ENCODE data around the gene PLAAT4. TPM values are rescaled to one million over a fixed set of nuclear protein-coding genes. Genes with fewer than 3 reads are reported as not detected.

The PLAAT4 gene
- total RNA-seq, 2 donors from 2014 or later: 0.58 TPM; not detected in 1

GRCh38 chr11:63569570-63569969 lies 33.0 kb downstream of the PLAAT4 start:
- no peak overlapping the region for H3K27ac Mint-ChIP-seq
- TF ChIP-seq, protein P1, sequence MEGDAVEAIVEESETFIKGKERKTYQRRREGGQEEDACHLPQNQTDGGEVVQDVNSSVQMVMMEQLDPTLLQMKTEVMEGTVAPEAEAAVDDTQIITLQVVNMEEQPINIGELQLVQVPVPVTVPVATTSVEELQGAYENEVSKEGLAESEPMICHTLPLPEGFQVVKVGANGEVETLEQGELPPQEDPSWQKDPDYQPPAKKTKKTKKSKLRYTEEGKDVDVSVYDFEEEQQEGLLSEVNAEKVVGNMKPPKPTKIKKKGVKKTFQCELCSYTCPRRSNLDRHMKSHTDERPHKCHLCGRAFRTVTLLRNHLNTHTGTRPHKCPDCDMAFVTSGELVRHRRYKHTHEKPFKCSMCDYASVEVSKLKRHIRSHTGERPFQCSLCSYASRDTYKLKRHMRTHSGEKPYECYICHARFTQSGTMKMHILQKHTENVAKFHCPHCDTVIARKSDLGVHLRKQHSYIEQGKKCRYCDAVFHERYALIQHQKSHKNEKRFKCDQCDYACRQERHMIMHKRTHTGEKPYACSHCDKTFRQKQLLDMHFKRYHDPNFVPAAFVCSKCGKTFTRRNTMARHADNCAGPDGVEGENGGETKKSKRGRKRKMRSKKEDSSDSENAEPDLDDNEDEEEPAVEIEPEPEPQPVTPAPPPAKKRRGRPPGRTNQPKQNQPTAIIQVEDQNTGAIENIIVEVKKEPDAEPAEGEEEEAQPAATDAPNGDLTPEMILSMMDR (conservative IDR thresholded peaks at IDR 0.05): no peak

GRCh38 chr11:63572026-63572688 lies 35.5 kb downstream of the PLAAT4 start:
- no peak for DNase-seq
- no peaks in the 10 kb centered on the region for H3K27me3 Mint-ChIP-seq (ENCODE audit: insufficient read depth)
- TF ChIP-seq, protein P1 (conservative IDR thresholded peaks at IDR 0.05): no peak
- peaks cover 15% of the 10 kb centered on the region for H3K36me3 Mint-ChIP-seq (ENCODE audit: low read depth)
- no peaks in the 10 kb centered on the region for H3K9me3 ChIP-seq (ENCODE audit: control insufficient read depth, low read length)
- H3K4me1 Mint-ChIP-seq: peaks cover 5% of the 10 kb centered on the region
- no peak overlapping the region for H3K27ac Mint-ChIP-seq
- no peak overlapping the region for H3K27ac ChIP-seq (ENCODE audit: low read depth, low read length)
- no peaks in the 10 kb centered on the region for H3K27me3 ChIP-seq (ENCODE audit: control insufficient read depth, insufficient read depth, low read length, poor library complexity, severe bottlenecking)
- H3K4me3 ChIP-seq (ENCODE audit: low read length): no peak overlapping the region
- H3K36me3 ChIP-seq (ENCODE audit: control insufficient read depth, insufficient read depth, low read length): peaks cover 4% of the 10 kb centered on the region
- WGBS, 2 experiments (ENCODE audit: insufficient coverage in 1 of 2, insufficient read length in 1 of 2): 72 to 79% methylated on average over 3 of the region's 3 CpGs
- H3K4me3 Mint-ChIP-seq: no peak overlapping the region
- H3K4me1 ChIP-seq (ENCODE audit: control insufficient read depth, insufficient read depth, low read length): no peaks in the 10 kb centered on the region
- no peak overlapping the region for H3K9ac ChIP-seq (ENCODE audit: extremely low read depth, low read length, poor library complexity, severe bottlenecking)
- H3K9me3 Mint-ChIP-seq: no peaks in the 10 kb centered on the region

More at GRCh38 chr11:63569570-63569969, 33.0 kb downstream of the PLAAT4 start:
- no peaks in the 10 kb centered on the region for H3K4me1 ChIP-seq (ENCODE audit: control insufficient read depth, insufficient read depth, low read length)
- no peak overlapping the region for H3K4me3 Mint-ChIP-seq
- no peaks in the 10 kb centered on the region for H3K9me3 ChIP-seq (ENCODE audit: control insufficient read depth, low read length)
- peaks cover 4% of the 10 kb centered on the region for H3K36me3 ChIP-seq (ENCODE audit: control insufficient read depth, insufficient read depth, low read length)
- 80 to 97% methylated on average over 1 to 3 of the region's 3 CpGs for WGBS, 2 experiments (ENCODE audit: insufficient coverage in 1 of 2, insufficient read length in 1 of 2)
- H3K4me3 ChIP-seq (ENCODE audit: low read length): no peak overlapping the region
- H3K9ac ChIP-seq (ENCODE audit: extremely low read depth, low read length, poor library complexity, severe bottlenecking): no peak overlapping the region
- no peak overlapping the region for H3K27ac ChIP-seq (ENCODE audit: low read depth, low read length)
- DNase-seq: no peak
- peaks cover 7% of the 10 kb centered on the region for H3K36me3 Mint-ChIP-seq (ENCODE audit: low read depth)
- H3K27me3 ChIP-seq (ENCODE audit: control insufficient read depth, insufficient read depth, low read length, poor library complexity, severe bottlenecking): no peaks in the 10 kb centered on the region
- no peaks in the 10 kb centered on the region for H3K27me3 Mint-ChIP-seq (ENCODE audit: insufficient read depth)
- H3K4me1 Mint-ChIP-seq: peaks cover 10% of the 10 kb centered on the region
- no peaks in the 10 kb centered on the region for H3K9me3 Mint-ChIP-seq

DNA sequence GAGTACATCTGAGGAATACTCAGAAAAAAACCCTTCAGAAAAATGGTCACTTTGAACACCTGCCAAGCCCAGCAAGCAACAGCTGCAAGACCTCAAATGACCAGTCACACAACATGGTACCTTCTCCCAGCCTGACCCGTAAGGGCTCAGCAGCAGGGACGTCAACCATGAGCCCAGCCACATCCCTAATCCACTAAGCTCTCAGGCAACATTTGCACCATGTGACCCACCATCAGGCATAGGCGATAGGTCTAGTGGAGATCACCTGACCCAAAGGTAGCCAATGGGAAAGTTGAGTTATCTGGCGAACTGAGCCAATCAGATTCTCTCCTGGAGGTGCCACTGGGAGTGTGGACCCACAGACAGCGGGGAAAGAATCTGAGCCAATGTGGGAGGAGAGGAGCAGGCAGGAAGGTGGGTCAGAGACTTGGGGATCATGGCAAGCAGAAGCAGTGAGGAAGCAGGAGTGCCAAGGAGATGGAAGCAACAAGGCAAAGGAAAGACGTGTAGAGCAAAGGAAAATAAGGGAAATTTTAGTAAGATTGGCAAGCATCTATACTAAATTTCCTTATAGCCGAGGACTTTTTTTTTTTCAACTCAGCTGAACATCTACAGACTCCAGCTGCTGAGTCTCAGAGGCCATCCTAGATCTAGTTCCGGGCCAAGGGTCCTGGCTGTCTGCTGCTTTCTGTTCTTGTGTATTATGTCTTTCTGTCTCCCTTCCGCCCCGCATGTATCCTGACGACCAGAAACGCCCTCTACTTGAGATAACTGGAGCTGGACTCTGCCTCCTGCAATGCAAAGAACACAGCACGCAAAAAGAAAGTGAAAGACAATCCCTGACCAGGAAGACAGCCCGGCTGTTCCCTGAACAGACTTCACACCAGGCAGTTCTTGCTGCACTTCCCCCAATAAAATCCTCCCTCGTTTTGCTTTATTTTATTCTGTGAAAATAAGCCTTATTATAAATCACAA lies 37.6 kb downstream of the PLAAT4 start:
- Mint-ChIP-seq H3K36me3 (ENCODE audit: low read depth) (peaks cover 28% of the 10 kb centered on the region), H3K4me1 (no peaks in the 10 kb centered on the region), H3K27me3 (ENCODE audit: insufficient read depth) (no peaks in the 10 kb centered on the region), H3K4me3 (no peak overlapping the region), H3K9me3 (peaks cover 12% of the 10 kb centered on the region), H3K27ac (no peak overlapping the region)
- WGBS, 2 experiments (ENCODE audit: insufficient coverage in 1 of 2, insufficient read length in 1 of 2): 87 to 95% methylated on average over 12 to 15 of the region's 15 CpGs
- no peak overlapping the region for H3K4me3 ChIP-seq (ENCODE audit: low read length)
- DNase-seq: no peak
- H3K9ac ChIP-seq (ENCODE audit: extremely low read depth, low read length, poor library complexity, severe bottlenecking): no peak overlapping the region
- H3K36me3 ChIP-seq (ENCODE audit: control insufficient read depth, insufficient read depth, low read length): peaks cover 4% of the 10 kb centered on the region
- H3K9me3 ChIP-seq (ENCODE audit: control insufficient read depth, low read length): no peaks in the 10 kb centered on the region
- H3K27ac ChIP-seq (ENCODE audit: low read depth, low read length): no peak overlapping the region
- no peaks in the 10 kb centered on the region for H3K4me1 ChIP-seq (ENCODE audit: control insufficient read depth, insufficient read depth, low read length)
- H3K27me3 ChIP-seq (ENCODE audit: control insufficient read depth, insufficient read depth, low read length, poor library complexity, severe bottlenecking): no peaks in the 10 kb centered on the region
- TF ChIP-seq, protein P1 (conservative IDR thresholded peaks at IDR 0.05): no peak
